ELF-1 (cell line): ENCODE measurements around the gene KDM8.
A peak's percentile ranks its signal among the peaks of the same experiment; 100 is the strongest.

Experiments used
- DNase-seq: peaks from one replicate; pipeline ENCODE4 v3.0.0-alpha.2; 2016; ENCODE audit warnings: low read depth, low spot score

Gene KDM8

GRCh38 chr16:27215660-27216059, 12.3 kb downstream of the KDM8 start:
- DNase-seq, result no peak

GRCh38 chr16:27216297-27216885, 13.1 kb downstream of the KDM8 start:
- no peak for DNase-seq

GRCh38 chr16:27217256-27217655, 13.9 kb downstream of the KDM8 start:
- peak; percentile 69 for DNase-seq

GRCh38 chr16:27218756-27219155, 15.4 kb downstream of the KDM8 start:
- no peak for DNase-seq

GRCh38 chr16:27219161-27219560, 15.8 kb downstream of the KDM8 start:
- DNase-seq, result peak; percentile 8

- no peak for DNase-seq
These were observed 16.8 kb downstream of the KDM8 start for GRCh38 chr16:27220120-27220519.

- DNase-seq, result no peak
These were observed 17.2 kb downstream of the KDM8 start for GRCh38 chr16:27220527-27220926.

GRCh38 chr16:27220991-27221390, 17.7 kb downstream of the KDM8 start:
- no peak for DNase-seq

- DNase-seq, result no peak
These were observed 18.4 kb downstream of the KDM8 start for GRCh38 chr16:27221576-27222248.

GRCh38 chr16:27222249-27223225, 19.2 kb downstream of the KDM8 start:
- peak; percentile 62 for DNase-seq

GRCh38 chr16:27223226-27223610, 19.9 kb downstream of the KDM8 start:
- DNase-seq, result no peak

GRCh38 chr16:27223701-27224100, 20.4 kb downstream of the KDM8 start:
- no peak for DNase-seq

GRCh38 chr16:27224271-27224737, 21.0 kb downstream of the KDM8 start:
- DNase-seq, result no peak

- no peak for DNase-seq
These were observed 21.5 kb downstream of the KDM8 start for GRCh38 chr16:27224741-27225300.

- no peak for DNase-seq
These were observed 22.4 kb downstream of the KDM8 start for GRCh38 chr16:27225536-27226360.

- DNase-seq, result no peak
These were observed 23.1 kb downstream of the KDM8 start for GRCh38 chr16:27226476-27226875.

- no peak for DNase-seq
These were observed 23.8 kb downstream of the KDM8 start for GRCh38 chr16:27226976-27227705.

- DNase-seq, result no peak
These were observed 24.7 kb downstream of the KDM8 start for GRCh38 chr16:27228045-27228444.

GRCh38 chr16:27228621-27229501, 25.5 kb downstream of the KDM8 start:
- no peak for DNase-seq
